SK-N-SH treated with all-trans-retinoic acid at 6 μM for 48 hours (cell line): ENCODE measurements around the gene FGF22.

ENCODE experiments used
- ISL1 ChIP-seq: fragments of 250-450 bp; sonication (Bioruptor Pico); IDR thresholded peaks from 2 replicates; pipeline ENCODE4 v2.1.2; 2022; ENCODE audit warnings: mild to moderate bottlenecking, moderate library complexity
- PATZ1 ChIP-seq: fragments of 250-450 bp; sonication (Bioruptor Pico); IDR thresholded peaks from 2 replicates; pipeline ENCODE4 v1.8.0; 2020; ENCODE audit warnings: mild to moderate bottlenecking, moderate library complexity, borderline replicate concordance
- TCF4 ChIP-seq: fragments of 250-450 bp; sonication (Bioruptor Pico); IDR thresholded peaks from 2 replicates; pipeline ENCODE4 v1.8.0; 2021; ENCODE audit warnings: mild to moderate bottlenecking, moderate library complexity, borderline replicate concordance
- ZC3H10 ChIP-seq: fragments of 250-450 bp; sonication (Bioruptor Pico); IDR thresholded peaks from 2 replicates; pipeline ENCODE4 v1.5.1; 2021; ENCODE audit warnings: mild to moderate bottlenecking, moderate library complexity
- ZFP3 ChIP-seq: fragments of 250-450 bp; sonication (Bioruptor Pico); IDR thresholded peaks from 2 replicates; pipeline ENCODE4 v1.5.0; 2020; ENCODE audit warnings: mild to moderate bottlenecking, moderate library complexity
- ZFP30 ChIP-seq: fragments of 450-650 bp; formaldehyde crosslinking; IDR thresholded peaks from 2 replicates; pipeline ENCODE4 v1.5.0; 2022; ENCODE audit warnings: mild to moderate bottlenecking, moderate library complexity
- ZNF8 ChIP-seq: fragments of 450-650 bp; formaldehyde crosslinking; IDR thresholded peaks from 2 replicates; pipeline ENCODE4 v1.5.0; 2020; ENCODE audit warnings: mild to moderate bottlenecking, moderate library complexity

GRCh38 chr19:656751-657559, 17.3 kb downstream of the FGF22 start:
- TF ChIP-seq PATZ1: no peak
- no peak for TF ChIP-seq ZFP3 (CRISPR knock-in tag)
- TF ChIP-seq TCF4 (CRISPR knock-in tag): no peak
- TF ChIP-seq ZFP30 (CRISPR knock-in tag): no peak
- TF ChIP-seq ZNF8 (CRISPR knock-in tag): no peak
- no peak for TF ChIP-seq ZC3H10 (CRISPR knock-in tag)
- TF ChIP-seq ISL1: no peak
